OCI-LY7 (cell line): ENCODE results near the gene FBN1.

Experiments used
- CTCF ChIP-seq: fragments of 200-600 bp; sonication (generic); conservative IDR thresholded peaks from 2 replicates; pipeline ENCODE4 v1.5.1; 2014; ENCODE audit warnings: mild to moderate bottlenecking, antibody characterized with exemption, low read length, moderate library complexity, mixed read lengths
- EZH2phosphoT487 ChIP-seq: fragments of 200-600 bp; sonication (generic); IDR thresholded peaks from 2 replicates; pipeline ENCODE4 v1.6.1; 2018; ENCODE audit warnings: low read depth, borderline replicate concordance, mild to moderate bottlenecking, mixed run types, antibody characterized with exemption, low read length, moderate library complexity, mixed read lengths

GRCh38 chr15:48471073-48471472 is 174.4 kb downstream of the FBN1 start:
- TF ChIP-seq CTCF, result no peak
- no peak for TF ChIP-seq EZH2phosphoT487
